SKM-1 treated with dmso at 0.1 percent for 144 hours (cell line): ENCODE measurements around the gene CDK13.
A peak's percentile ranks its signal among the peaks of the same experiment; 100 is the strongest.

Experiments
- DNase-seq: peaks from one replicate; lab custom pipeline; 2025; ENCODE audit not compliant: unreplicated experiment; lab: John Stamatoyannopoulos, UW

The CDK13 gene

DNA sequence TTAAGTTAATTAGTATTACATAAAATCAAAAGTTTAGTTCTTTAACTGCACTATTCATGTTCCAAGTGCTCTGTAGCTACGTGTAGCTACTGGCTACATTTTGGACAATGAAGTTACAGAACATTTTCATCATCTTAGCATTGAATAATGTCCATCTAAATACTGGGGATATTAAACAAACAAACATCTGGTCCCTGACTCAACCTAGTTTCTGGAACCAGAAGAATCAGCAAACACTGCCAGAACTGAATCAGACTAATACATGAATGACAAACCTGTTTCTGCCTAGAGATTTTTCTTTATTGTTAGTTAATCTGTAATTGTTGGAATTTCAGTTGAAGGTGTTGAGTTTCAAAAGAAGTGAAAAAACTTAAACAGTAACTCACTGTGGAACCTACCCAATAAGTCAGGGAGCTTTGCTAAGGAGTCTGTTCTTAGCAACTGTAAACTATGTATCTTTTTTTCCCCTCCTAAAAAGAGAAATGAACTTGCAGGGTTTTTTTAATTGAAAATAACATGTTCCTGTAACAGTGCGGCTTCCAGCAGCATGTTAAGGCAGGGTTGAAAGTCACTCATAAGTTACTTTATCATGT lies 58.3 kb downstream of the CDK13 start:
- no peak for DNase-seq

DNA sequence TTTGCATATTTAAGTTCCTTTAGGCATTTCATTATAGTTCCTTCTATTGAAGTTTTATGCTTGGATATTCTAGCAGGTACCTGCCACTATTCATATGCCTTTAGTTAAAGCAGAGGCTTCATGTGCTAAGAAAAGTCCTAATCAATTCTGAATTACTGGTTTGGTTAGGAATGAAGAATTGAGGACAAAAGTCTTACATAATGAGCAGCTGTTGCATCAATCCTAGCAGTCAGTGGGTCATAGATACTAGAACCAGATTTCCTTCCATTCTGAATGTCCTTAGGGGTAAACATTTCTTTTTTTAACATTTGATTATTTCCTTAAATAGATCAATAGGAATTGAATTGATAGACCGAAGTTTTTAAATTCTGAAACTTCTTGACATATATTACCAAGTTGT lies 59.2 kb downstream of the CDK13 start:
- DNase-seq: no peak

DNA sequence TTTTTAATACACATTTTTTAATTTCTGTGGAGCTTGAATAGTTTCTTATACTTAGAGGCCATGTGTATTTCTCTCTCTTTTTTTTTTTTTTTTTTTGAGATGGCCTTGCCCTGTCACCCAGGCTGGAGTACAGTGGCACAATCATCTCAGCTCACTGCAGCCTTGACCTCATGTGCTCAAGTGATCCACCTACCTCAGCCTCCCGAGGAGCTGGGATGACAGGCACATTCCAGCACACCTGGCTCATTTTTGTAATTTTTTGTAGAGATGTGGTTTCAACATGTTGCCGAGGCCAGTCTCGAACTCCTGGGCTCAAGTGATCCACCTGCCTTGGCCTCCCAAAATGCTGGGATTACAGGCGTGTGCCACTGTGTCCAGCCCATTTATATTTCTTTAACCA lies 64.3 kb downstream of the CDK13 start:
- no peak for DNase-seq

DNA sequence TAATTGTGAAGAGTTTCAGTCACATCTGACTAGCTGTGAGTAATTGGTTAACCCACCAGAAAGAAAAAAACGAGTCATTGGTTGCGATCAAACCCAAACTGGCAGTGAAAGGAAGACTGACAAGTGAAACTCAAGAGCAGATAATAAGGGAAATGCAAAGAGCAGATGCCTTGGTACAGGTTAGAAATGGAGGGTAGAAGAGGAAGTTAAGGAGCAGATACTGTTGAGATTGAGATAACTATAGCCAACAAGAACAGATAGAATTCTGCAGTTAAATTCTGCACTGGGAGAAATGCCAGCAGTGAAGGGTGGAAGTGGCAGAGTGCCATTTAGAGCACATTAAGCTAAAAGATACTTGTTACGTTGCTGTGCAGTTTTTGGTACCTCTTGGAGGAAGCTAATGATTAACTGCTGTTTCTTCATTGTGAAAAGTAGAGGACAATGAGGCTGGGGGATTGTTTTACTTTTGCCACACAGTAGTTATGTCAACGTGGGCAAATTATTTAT lies 65.8 kb downstream of the CDK13 start:
- no peak for DNase-seq

DNA sequence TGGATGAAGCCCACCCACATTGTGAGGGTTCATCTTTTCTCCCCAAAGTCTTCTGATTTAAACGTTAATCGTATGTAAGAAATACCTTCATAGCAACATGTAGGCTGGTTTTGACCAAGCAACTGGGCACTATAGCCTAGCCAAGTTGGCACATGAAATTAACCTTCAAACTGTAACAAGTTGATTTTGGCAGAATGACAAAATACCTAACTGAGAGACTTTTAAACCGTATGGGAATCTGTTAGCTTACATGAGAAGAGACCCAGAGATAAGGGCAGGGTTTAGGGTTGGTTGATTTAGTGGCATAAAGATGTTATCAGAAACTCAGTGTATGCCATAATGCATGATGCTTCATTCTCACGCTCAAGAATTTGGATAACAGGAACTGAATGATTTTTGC lies 69.5 kb downstream of the CDK13 start:
- DNase-seq: no peak

DNA sequence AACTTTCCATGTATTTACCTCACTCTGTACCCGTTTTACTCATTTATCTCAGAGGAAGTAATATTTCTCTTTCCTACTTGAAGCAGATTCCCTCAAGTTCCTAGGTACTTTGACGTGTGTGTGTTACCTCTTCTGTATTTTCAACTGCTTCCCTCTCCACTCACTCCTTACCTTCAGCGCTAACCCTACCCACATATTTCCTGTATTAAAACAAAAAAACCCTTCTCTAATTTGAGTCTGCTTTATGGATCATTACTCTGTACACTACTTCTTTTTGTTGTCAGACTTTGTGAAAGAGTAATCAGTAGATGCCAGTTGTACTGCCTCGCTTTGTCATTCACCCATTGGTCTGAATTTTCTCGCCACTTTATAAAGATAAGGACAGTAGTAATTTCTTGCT lies 74.0 kb downstream of the CDK13 start:
- no peak for DNase-seq

DNA sequence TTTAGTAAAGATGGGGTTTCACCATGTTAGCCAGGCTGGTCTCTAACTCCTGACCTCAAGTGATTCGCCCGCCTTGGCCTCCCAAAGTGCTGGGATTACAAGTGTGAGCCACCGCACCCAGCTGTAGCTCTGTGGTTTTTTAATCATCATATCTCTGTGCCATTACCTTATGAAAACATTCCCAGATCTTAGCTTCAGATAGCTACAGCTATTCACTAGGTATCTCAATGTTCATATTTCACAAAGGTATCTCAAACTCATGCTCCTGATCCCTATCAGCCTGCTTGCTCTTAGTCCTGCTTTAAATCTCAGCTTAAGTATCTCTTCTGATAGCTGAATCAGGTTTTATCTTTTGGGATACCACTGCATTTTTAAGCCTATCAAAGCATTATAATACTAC lies 74.8 kb downstream of the CDK13 start:
- no peak for DNase-seq

DNA sequence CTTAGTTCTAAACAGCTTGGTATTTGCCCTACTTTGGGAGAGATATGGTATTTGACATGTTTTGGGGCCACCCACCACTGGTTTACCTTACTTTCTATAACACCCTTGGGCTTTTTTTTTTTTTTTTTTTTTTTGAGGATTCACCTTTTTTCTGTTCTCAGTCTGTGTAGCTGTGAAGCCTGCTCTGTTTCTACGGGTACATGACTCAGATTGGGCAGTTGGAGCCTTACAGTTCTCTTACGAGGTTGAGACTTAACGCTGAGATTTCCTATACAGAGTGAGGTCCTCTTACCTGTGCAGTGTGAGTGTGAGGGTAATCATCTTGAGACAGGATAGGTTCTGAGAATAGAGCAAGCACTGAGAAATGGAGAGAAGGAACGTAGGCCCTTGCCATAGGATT lies 77.5 kb downstream of the CDK13 start:
- no peak for DNase-seq

DNA sequence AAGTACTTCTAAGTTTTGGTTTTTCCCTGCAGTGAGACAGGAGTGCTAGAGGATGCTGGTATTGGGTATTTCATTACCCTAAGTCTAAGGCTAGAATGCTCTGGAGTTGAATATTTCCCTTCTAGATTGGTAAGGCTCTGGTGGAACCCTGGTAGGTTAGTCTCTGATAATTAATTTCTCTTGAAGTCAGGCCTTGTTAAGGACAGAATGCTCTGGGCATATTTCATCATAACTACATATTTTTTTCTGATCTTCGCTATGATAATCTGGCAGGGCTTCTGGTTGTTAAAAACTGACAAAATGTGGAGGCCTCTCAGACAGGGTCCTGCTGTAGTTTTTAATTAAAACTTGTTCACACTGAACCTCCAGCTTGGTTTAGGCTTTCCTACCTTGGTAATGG lies 83.8 kb downstream of the CDK13 start:
- no peak for DNase-seq

DNA sequence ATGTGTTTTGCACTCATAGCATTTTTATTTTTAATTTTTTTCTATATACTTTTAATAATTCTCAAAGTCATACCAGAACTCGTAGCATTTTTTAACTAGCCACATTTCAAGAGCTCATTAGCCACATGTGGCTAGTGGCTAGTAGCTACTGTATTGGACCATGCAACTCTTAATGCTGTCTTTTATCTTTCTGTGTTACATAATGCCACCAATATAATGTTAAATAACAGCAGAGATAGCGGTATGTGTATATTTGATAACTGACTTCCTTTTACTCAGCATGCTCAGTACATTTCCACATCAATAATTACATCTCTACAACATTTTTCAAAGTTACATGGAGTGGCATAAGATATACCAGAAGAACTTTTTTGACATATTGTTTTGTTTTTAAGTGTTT lies 91.4 kb downstream of the CDK13 start:
- no peak for DNase-seq

DNA sequence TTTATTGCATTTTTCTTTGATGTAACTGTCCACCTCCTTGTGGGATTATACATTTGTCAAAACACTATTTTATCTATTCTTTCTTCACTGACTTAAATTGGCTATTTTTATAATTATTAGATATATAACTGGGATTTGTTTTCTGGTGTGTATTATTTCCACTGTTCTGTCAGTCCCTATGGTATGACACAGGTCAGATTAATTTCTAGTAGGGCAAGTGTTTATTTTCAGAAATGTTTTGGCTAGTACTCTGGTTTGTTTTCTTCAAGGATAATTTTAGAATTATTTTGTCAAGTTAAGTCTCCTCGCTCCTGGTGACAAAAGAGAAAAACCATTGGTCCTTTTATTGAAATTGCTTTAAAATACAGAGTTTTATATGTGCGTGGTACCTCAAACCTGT lies 93.1 kb downstream of the CDK13 start:
- no peak for DNase-seq

DNA sequence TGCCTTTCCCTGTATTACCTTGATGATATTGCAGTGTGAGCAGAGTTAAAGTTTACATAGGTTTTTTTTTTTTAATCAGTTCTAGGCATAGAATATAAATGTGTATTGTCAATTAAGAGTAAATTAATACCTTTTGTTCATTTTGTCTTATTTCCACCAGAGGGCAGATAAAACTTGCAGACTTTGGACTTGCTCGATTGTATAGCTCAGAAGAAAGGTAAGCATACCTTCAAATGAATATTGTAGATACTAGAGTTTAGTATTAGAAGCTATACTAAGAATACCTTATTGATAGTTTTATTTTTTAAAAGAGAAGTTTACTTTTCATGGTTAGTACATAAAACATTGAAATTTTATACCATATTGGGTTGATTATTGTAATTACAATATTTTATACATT lies 97.6 kb downstream of the CDK13 start:
- no peak for DNase-seq

DNA sequence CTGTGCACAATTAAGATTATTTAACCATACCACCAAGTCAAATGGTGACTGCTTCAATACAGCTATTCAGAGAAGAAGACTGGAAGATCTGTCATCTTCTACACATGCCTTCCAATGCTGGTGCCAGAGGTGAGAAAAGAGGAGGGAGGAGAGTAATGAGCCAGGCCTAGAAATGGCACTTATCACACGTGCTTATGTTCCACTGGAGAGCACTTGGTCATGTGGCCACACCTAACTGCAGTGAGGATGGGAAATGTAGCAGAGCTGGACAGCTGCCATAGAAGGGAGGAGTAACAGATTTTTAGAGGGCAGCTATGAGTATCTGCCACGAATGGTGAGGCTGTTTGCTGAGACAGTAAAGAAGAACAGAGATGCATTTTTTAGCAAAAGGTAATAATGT lies 107.2 kb downstream of the CDK13 start:
- DNase-seq: no peak

DNA sequence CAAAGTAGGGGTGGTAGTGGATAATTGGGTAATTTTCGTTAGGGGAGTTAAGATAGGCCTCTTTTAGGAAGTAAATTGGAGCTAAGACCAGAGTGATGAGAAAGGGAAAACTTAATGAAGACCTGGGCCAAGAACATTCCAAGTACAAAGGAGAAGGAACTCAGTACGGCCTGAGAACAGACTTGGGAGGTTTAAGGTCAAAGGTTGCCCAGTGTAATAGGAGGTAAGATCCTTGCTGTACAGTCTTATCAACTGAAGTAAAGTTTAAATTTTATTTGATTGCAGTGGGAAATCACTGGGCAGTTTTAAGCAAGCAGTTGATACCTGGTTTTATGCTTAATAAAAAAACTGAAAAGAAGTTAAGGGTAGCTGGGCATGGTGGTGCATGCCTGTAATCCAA lies 108.0 kb downstream of the CDK13 start:
- no peak for DNase-seq

DNA sequence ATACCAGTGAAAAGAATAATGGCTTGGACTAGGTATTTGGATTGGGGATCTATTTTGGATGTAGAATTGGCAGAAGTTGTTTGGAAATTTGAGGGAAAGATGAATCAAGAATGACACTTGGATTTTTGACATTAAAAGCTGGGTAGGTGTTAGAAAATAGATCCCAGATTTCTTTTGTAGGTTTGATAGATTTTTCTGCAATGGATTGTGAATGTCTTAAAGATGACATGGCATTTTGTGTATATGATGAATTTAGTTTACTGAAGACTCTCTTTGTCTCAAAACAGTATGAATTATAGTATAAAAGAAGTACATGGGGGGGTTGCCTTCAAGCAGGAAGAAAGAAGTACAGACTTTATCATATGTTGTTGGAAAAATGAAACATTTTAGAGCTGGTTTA lies 108.6 kb downstream of the CDK13 start:
- DNase-seq: no peak

DNA sequence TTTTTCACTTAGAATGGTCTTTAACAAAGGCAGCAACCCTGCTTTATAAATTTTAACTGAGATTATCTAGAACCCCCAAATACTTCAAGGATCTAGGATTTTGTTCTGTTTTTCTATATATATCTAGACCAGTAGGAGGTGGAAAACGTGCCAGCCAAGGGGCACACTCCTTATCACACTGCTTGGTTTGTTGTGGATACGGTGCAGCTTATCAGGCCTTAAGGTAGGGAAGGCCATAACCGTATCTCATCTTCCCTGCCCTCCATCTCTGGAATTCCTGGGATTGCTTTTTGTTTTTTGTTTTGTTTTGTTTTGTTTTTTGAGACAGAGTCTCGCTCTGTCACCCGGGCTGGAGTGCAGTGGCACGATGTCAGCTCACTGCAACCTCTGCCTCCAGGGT lies 109.0 kb downstream of the CDK13 start:
- DNase-seq: no peak

DNA sequence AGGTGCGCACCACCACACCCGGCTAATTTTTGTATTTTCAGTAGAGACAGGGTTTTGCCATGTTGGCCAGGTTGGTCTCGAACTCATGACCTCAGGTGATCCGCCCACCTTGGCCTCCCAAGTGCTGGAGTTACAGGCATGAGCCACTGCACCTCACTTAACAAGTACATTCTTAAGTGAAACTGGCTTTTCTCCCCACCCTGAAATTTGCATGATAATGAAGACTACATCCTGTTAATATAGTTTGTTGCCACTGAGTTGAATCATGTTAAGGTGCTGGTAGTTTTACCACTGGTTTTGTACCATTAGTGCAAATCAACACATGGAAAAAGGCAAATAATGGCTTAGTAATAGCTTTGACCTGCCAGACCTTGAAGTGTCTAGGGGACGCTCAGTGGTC lies 122.2 kb downstream of the CDK13 start:
- DNase-seq: no peak

DNA sequence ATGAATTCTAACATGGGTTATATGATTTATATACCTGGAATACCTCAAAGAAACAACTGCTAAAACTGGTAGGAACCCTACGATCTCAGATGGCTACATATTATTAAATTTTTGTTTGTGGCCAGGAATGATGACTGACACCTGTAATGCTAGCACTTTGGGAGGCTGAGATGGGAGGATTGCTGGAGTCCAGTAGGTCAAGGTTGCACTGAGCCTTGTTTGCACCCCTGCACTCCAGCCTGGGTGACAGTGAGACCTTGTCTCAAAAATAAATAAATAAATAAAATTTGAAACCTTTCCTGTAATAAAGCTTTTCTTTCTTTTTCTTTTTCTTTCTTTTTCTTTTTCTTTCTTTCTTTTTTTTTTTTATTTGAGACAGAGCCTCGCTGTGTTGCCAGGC lies 123.2 kb downstream of the CDK13 start:
- DNase-seq: no peak

DNA sequence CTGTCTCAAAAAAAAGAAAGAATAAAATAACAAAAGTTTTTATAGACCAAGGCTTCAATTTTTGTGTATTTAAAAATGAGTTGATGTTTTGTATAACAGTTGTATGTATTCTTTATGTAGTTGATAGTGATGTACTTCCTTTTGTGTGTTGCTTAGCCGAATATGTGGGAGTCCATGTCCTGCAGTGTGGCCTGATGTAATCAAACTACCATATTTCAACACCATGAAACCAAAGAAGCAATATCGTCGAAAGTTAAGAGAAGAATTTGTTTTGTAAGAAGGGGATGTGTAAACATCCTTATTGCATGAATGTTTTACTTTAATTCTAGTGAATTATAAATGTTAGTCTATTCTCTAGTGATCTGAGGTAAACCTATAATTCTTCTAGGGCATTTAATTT lies 127.8 kb downstream of the CDK13 start:
- DNase-seq: peak; percentile 72

DNA sequence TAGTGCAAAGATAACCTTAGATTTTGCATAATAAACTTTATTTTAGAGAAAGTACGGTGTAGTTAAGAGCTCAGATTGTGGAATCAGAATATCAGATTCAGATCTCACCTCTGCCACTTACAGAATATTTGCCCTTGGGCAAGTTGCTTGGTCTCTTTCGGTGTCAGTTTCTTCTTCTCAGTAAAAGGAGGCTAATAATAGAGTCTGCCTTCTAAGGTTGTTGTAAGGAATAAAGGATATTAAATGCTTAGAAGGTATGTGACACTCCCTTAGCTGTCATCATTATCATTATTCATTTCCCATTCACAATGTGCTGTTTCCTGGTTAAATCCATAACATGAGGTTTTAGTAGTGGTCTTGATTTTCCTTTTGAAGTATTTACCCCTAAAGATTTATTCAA lies 142.1 kb downstream of the CDK13 start:
- no peak for DNase-seq

DNA sequence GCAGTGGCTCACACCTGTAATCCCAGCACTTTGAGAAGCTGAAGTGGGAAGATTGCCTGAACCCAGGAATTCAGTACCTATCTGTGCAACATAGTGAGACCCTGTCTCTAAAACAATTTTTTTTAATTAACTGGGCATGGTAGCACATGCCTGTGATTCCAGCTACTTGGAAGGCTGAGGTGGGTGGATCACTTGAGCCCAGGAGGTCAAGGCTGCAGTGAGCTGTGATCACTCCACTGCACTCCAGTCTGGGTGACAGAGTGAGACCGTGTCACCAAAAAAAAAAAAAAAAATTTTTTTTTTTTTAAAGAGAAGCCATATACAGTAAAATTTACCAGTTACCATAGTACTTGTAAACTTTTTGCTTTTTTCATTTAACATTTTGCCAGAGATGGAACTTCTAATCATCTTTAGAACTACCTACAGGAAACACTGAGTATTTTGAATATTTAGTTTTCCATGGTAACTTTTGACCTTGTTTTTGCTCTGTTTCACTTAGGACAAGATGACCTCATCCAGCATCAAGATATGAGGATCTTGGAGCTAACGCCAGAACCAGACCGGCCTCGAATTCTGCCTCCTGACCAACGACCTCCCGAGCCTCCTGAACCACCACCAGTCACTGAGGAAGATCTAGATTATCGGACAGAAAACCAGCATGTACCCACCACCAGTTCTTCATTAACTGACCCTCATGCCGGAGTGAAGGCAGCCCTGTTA lies 143.7 kb downstream of the CDK13 start:
- no peak for DNase-seq

DNA sequence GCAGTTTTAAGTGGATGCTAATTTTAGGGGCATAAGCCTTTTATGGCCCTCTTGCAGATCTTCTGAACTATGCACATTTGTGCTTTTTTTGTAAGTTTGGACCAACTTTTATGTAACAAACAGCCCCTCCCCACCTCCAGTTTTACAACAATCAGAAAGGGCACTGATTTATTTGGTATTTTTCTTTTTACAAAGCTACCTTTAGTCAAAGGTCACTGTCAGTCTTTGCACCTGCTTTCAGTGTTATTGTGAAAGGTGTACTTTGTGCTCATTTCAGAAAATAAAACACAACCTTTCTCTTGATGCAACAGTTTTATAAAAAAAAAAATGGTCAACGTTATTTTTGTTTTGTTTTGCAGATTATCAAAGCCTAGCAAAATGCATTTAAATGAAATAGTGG lies 145.2 kb downstream of the CDK13 start:
- DNase-seq: no peak

DNA sequence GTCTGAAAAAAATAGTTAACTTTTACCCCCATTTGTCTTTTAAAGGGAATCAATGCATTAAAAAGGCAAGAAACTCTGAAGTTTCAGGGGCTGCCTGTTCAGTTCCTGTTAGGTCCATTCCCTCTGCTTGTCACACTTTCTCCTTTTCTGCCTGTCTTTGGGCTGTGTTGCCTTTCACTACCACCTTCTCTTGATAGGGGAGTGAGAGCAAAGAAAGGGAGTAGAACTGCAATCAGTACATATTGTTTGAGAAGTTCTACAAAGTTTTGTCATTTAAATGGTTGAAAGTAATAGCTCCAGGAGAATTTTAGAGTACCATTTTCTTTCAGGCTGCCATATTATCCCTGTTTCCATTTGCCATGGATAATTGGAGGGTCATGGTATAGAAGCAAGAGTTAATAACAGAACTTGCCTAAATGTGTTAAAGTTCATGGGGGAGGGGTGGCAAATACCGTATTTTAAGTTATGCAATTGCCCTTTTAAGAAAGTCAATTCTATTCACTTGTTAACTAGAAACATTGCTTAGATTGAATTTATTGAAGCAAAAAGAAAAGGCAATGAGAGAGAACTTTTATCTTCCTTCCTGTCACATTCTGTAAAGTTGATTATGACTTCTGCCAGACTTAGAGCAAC lies 145.8 kb downstream of the CDK13 start:
- DNase-seq: no peak
